MCF 10A (cell line): ENCODE data around the gene DGCR2. TPM values are rescaled to one million over a fixed set of nuclear protein-coding genes. Genes with fewer than 3 reads are reported as not detected.

Source experiments
- BruUV-seq: library from RNA; stranded (reverse); fragments of 400-500 nt; replicated peaks from 2 replicates; lab custom pipeline; 2021; lab: Mats Ljungman, UMichigan
- CTCF ChIA-PET: fragments of 300-600 bp; sonication (Branson Sonifier 250); formaldehyde crosslinking; extraction: SDS; loops from one replicate; lab custom pipeline; 2021; ENCODE audit warnings: antibody characterized with exemption, inconsistent platforms; lab: Yijun Ruan, JAX
- POLR2A ChIA-PET: fragments of 300-600, 350-650 bp; sonication (Branson Sonifier 250); formaldehyde crosslinking; extraction: SDS; loops from one replicate; lab custom pipeline; 2020; ENCODE audit warnings: antibody characterized with exemption, inconsistent platforms; lab: Yijun Ruan, JAX
- DNase-seq: peaks from one replicate; pipeline ENCODE4 v3.0.0-alpha.2; 2018; ENCODE audit not compliant: unreplicated experiment
- H3K27ac Mint-ChIP-seq: one replicate; pipeline ENCODE4 v1.8.0; 2022; ENCODE audit warnings: mild to moderate bottlenecking, low read depth, mixed read lengths; ENCODE audit not compliant: unreplicated experiment
- H3K27me3 Mint-ChIP-seq: one replicate; pipeline ENCODE4 v1.8.0; 2022; ENCODE audit warnings: mixed read lengths; ENCODE audit not compliant: insufficient read depth, unreplicated experiment
- H3K36me3 Mint-ChIP-seq: one replicate; pipeline ENCODE4 v1.8.0; 2022; ENCODE audit warnings: mild to moderate bottlenecking, moderate library complexity, mixed read lengths; ENCODE audit not compliant: insufficient read depth, unreplicated experiment
- H3K4me1 Mint-ChIP-seq: one replicate; pipeline ENCODE4 v1.8.0; 2022; ENCODE audit warnings: mixed read lengths; ENCODE audit not compliant: insufficient read depth, unreplicated experiment
- H3K4me3 Mint-ChIP-seq: one replicate; pipeline ENCODE4 v1.8.0; 2022; ENCODE audit warnings: mild to moderate bottlenecking, moderate library complexity, mixed read lengths; ENCODE audit not compliant: unreplicated experiment
- H3K9me3 Mint-ChIP-seq: one replicate; pipeline ENCODE4 v1.8.0; 2022; ENCODE audit warnings: mixed read lengths; ENCODE audit not compliant: unreplicated experiment
- CTCF ChIP-seq: fragments of 200-600 bp; IDR thresholded peaks from one replicate; pipeline ENCODE4 v1.8.0; 2022; ENCODE audit warnings: antibody characterized with exemption, mild to moderate bottlenecking; ENCODE audit not compliant: unreplicated experiment
- intact Hi-C: fragments of 100-400 bp; cut with micrococcal nuclease; formaldehyde crosslinking; loops from 2 replicates; pipeline ENCODE4 v1.14.1; 2022
- total RNA-seq: library from RNA; stranded (reverse); gene quantifications from 2 replicates; pipeline ENCODE4 v1.2.3, GENCODE V29; 2022

DGCR2 gene
- total RNA-seq, 1 experiment from 2014 or later, result 41.2 TPM

- no peaks in the 10 kb centered on the region for H3K27me3 Mint-ChIP-seq
- POLR2A ChIA-PET, result interaction anchor here (0.6 kb wide), 2 partner anchors 16 to 1030 kb away, joined by 3 read pairs; no protein-coding TSS in a partner anchor
- H3K4me3 Mint-ChIP-seq, result no peak overlapping the region
- H3K27ac Mint-ChIP-seq, result peak overlapping the region; percentile 63
- intact Hi-C loops, result no loop called here
- H3K9me3 Mint-ChIP-seq, result no peaks in the 10 kb centered on the region
- CTCF ChIA-PET, result interaction anchor here (0.9 kb wide), 1 partner anchor 9 kb away, joined by 4 read pairs; no protein-coding TSS in a partner anchor
- no peak for TF ChIP-seq CTCF
- H3K36me3 Mint-ChIP-seq, result peaks cover 59% of the 10 kb centered on the region
- DNase-seq, result no peak
- peaks cover 6% of the 10 kb centered on the region for H3K4me1 Mint-ChIP-seq
- BruUV-seq, result no TSS peak
Observed at GRCh38 chr22:19057999-19058491, 64.2 kb downstream of the DGCR2 start.

DNA sequence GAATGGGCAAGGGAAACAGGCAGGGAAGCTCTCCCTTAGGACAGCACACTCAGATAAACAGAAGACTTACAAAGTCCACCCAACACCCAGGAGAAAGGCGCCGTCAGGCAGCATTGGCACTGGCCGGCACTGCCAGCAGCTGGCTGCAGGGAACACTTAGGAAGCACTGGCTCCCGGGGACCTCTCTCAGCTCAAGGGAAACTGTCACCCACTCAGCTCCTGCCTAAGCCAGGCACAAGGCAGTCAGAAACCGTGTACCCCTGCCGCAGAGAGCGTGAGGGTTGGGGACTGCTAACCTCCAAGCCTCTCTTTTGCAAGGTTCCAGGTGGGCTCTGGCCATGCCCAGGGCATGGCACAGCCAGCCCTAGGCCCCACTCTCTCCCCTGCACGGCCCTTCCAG, 64.7 kb downstream of the DGCR2 start:
- peaks cover 6% of the 10 kb centered on the region for H3K4me1 Mint-ChIP-seq
- no TSS peak for BruUV-seq
- POLR2A ChIA-PET, result interaction anchor here (0.6 kb wide), 1 partner anchor 16 kb away, joined by 3 read pairs; no protein-coding TSS in a partner anchor
- H3K9me3 Mint-ChIP-seq, result no peaks in the 10 kb centered on the region
- peak overlapping the region; percentile 63 for H3K27ac Mint-ChIP-seq
- intact Hi-C loops, result no loop called here
- CTCF ChIA-PET, result interaction anchor here (1.2 kb wide), 1 partner anchor 30 kb away, joined by 3 read pairs; no protein-coding TSS in a partner anchor
- peaks cover 60% of the 10 kb centered on the region for H3K36me3 Mint-ChIP-seq
- DNase-seq, result no peak
- TF ChIP-seq CTCF, result no peak
- H3K4me3 Mint-ChIP-seq, result no peak overlapping the region
- no peaks in the 10 kb centered on the region for H3K27me3 Mint-ChIP-seq

DNA sequence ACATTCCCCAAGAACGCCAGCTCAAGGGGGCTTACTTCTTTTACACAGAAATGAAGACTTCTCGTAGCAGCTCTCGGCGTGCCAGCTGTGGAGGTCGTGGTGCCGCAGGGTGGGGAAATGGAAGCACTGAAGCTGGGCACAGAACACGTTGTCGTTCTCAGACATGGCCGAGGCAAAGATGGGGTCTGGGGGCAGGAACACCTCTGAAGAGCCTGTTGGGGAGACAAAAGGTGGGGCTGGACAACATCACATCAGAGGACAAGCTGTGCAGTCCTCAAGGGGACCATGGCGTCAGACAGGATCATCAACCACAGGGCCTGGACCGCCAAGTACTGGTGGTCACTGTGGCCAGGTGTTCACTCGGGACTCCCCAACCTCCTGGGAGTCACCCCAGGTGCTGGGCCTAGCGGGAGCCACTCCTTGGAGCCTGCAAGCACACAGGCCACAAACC, 65.2 kb downstream of the DGCR2 start:
- POLR2A ChIA-PET, result no interaction called here
- Mint-ChIP-seq H3K27ac (peak overlapping the region; percentile 63), H3K36me3 (peaks cover 60% of the 10 kb centered on the region), H3K4me3 (no peak overlapping the region), H3K9me3 (no peaks in the 10 kb centered on the region), H3K4me1 (peaks cover 6% of the 10 kb centered on the region), H3K27me3 (no peaks in the 10 kb centered on the region)
- TF ChIP-seq CTCF, result no peak
- no TSS peak for BruUV-seq
- intact Hi-C loops, result no loop called here
- CTCF ChIA-PET, result interaction anchor here (0.7 to 1.2 kb wide), 3 partner anchors 16 to 41 kb away, joined by 3 read pairs; no protein-coding TSS in a partner anchor
- no peak for DNase-seq

GRCh38 chr22:19055801-19056200, 66.4 kb downstream of the DGCR2 start:
- POLR2A ChIA-PET, result interaction anchor here (2.0 kb wide), 1 partner anchor 12 kb away, joined by 4 read pairs; no protein-coding TSS in a partner anchor
- H3K9me3 Mint-ChIP-seq, result no peaks in the 10 kb centered on the region

More at GRCh38 chr22:19055801-19056200, 66.4 kb downstream of the DGCR2 start:
- no peak overlapping the region for H3K27ac Mint-ChIP-seq
- intact Hi-C loops, result no loop called here
- TF ChIP-seq CTCF, result no peak
- CTCF ChIA-PET, result interaction anchor here (0.6 kb wide), 1 partner anchor 28 kb away, joined by 3 read pairs; no protein-coding TSS in a partner anchor
- BruUV-seq, result no TSS peak
- H3K4me1 Mint-ChIP-seq, result peaks cover 6% of the 10 kb centered on the region
- no peak for DNase-seq
- H3K27me3 Mint-ChIP-seq, result no peaks in the 10 kb centered on the region
- H3K4me3 Mint-ChIP-seq, result no peak overlapping the region
- H3K36me3 Mint-ChIP-seq, result peaks cover 66% of the 10 kb centered on the region
